HG03175 (cell line): ENCODE measurements around the gene DLGAP1.

Experiments used
- ATAC-seq: cut with Tn5 transposase; IDR thresholded peaks from one replicate; pipeline ENCODE4 v1.9.1; 2021; ENCODE audit warnings: mild to moderate bottlenecking, moderate library complexity; ENCODE audit not compliant: unreplicated experiment

Gene DLGAP1

GRCh38 chr18:3466872-3467271 is 988.2 kb downstream of the DLGAP1 start:
- no peak for ATAC-seq

- ATAC-seq, result no peak
Measured at GRCh38 chr18:3466045-3466444, 989.1 kb downstream of the DLGAP1 start.

DNA sequence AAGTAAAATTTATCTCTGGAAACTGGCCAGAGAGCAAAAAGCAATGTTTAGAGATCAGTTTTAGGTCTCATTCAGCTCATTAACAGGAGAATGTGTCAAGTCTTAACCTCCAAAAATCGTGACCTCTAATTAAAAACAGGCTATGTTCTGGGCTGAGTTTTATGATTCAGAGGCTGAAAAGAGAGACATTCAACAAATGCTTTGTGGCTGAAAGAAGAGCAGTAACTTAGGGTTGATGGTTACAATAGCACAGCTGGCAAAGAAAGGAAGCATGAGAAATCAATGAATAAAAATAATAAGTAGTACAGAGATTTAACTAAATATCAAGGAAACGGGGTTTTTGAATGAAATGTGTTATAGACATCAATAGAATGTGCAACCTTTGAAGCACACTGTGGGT is 992.1 kb downstream of the DLGAP1 start:
- ATAC-seq, result no peak

- no peak for ATAC-seq
Measured at GRCh38 chr18:3461704-3462103, 993.4 kb downstream of the DLGAP1 start.

GRCh38 chr18:3460823-3461398 is 994.2 kb downstream of the DLGAP1 start:
- no peak for ATAC-seq

DNA sequence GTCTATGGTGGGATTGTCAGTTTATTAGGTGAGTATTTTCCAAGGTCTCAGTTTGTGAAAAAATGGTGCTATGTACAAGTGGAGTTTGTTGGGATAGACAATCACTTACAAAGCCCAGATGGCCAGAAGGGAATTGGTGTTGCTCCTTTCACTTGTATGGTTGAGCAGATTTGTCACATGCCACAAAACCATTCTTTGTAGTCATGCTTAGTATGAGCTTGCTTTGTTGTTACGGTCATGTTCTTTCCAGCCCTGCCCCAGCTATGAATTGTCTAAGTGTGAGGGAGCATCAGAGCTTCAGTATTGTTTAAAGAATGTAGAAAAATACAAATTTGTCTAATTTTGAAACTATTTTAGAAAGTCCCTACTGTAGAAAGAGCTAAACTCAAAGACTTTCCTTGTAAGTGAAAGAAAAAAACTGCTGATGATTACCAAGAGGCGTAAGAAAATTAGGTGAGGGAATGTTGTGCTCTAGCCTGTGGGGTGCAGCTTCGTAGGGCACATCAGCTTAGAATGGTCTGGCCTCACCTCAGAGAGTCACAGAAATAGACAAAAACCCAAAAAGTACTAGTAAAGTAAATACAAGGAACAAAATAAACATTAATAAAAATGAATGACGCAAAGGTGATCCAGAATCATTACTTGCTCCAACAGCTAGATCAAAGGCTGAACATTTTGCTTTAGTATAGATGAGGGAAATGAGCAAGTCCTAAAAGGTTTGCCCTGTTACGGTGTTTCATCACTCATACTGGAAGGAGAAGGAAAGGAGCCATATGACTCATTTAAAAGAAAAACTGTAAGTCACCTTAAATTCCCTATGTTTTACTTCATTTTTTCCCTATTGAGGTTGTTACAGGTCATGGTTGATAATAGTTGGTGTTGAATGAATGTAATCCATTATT is 995.9 kb downstream of the DLGAP1 start:
- no peak for ATAC-seq

- ATAC-seq, result no peak
Measured at GRCh38 chr18:3458378-3458777, 996.7 kb downstream of the DLGAP1 start.

DNA sequence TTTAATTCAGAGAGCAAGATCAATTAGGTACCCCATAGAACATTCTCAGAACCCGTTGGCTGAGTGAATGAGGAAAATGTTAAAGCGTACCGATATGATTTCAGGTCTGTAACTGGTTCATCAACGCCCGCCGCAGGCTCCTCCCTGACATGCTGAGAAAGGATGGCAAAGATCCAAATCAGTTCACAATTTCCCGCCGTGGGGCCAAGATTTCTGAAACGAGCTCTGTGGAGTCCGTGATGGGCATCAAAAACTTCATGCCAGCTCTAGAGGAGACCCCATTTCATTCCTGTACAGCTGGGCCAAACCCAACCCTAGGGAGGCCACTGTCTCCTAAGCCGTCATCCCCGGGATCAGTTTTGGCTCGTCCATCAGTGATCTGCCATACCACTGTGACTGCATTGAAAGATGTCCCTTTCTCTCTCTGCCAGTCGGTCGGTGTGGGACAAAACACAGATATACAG is 997.8 kb downstream of the DLGAP1 start:
- no peak for ATAC-seq

DNA sequence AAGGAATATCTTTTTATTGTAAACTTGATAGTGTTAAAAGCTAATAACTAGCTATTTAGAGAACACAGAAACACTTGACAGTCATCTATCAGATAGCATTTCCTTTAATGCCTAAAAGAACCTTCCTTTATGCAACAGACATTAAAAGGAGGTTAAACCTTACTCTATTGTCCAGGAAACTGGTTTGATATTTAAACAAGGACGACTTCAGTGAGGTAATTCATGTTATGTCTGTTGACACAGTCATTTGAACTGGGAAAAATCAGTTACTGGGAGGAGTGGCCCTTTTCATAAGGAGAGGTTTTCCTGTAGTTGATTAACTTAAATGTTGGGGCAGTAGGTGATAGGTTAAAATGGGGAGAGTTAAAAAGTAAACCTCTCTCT is 998.4 kb downstream of the DLGAP1 start:
- ATAC-seq, result no peak

DNA sequence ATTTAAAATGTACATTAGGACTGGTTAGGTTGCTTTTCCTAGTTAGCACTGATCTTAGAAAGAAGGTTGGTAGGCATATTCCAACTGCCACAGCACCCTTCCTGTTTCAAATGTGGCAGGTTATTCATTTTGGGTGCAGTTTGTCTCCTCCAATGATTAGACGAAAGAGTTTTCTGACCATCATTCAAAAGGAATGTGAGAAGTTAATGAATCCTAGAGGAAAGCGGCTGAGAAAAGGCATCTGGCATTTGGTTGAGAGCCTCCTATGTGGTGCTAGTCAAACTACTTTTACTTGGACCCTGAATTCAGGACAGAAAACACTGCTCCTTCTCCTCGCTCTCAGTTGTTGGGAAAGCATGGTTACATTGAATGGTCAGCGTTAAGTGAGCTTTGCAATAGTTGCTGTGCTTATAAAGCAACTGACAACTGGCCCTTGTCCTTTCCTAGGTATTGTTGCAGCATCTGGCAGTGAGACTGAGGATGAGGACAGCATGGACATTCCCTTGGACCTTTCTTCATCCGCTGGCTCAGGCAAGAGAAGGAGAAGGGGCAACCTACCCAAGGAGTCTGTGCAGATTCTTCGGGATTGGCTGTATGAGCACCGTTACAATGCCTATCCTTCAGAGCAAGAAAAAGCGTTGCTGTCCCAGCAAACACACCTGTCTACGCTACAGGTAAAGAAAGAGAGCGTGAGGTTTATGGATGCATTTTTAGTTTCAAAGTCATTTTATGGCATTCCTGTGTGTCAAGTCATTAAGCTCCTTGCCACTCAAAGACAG is 999.0 kb downstream of the DLGAP1 start:
- ATAC-seq, result no peak

DNA sequence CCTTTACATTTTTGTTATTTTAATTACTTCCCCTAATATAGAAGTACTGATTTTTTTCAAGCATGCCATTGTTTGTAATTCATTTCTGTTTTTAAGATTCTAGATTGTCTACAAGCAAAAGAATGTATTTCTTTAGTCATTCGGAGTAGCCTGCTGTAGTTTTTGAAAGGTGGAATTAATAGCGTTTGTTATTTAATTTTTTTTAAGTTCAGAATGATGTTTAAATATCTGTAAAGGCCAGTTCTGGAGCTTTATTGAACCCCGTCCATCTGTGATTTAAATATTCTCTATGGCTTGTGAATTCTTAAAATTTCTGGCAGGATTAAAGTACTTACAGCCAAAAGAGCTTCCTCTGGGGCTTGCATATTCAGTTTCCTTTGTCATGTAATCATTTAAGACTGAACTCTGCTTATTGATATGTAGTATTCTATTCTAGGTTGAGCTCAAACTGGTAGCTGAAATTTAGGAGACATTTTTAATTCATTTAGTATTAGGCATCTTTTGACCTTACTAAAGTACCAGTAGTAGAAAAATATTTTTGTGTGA is 999.9 kb downstream of the DLGAP1 start:
- ATAC-seq, result no peak

- no peak for ATAC-seq
Measured at GRCh38 chr18:3454365-3455089, 1000.6 kb downstream of the DLGAP1 start.

GRCh38 chr18:3453540-3454364 is 1001.4 kb downstream of the DLGAP1 start:
- ATAC-seq, result no peak

GRCh38 chr18:3452750-3453539 is 1002.2 kb downstream of the DLGAP1 start:
- no peak for ATAC-seq

DNA sequence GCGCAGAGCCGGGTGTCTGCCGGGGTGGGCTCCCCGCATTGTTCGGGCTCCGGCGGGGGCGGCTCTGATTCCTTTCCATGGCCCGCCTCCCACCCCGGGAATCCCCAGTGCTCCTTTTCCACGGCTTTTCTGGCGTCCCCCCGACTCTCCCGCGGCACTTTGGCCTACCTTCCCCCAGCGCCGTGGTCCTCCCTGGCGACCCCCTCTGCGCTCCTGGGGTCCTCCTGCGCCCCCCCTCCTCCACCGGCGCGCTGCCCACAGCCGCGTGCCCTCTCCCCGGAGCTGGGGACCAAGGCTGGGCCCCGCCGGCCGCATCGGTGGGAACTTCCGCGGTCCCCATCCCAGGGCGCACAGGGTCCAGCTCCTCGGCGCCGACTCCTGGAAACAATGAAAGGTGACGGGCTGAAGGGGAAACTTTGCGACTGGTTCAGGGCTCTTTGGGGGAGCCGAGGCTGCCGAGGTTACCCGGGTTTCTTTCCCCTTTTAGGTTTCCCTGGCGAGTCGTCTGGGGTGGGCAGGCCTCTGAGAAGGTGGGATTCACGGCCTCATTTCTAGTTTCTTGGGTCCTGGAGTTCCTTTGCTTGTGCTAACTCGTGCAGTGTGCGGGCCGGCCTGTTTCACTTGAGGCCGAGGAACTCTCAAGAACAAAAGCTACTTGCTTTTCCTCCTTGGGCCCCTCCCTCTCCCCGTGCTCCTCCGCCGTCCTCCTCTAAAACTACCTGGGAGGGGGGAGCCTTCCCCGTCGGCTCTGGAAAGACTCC is 1002.9 kb downstream of the DLGAP1 start:
- no peak for ATAC-seq

GRCh38 chr18:3451183-3451988 is 1003.7 kb downstream of the DLGAP1 start:
- ATAC-seq, result no peak

- ATAC-seq, result no peak
Measured at GRCh38 chr18:3450799-3451182, 1004.3 kb downstream of the DLGAP1 start.
